SH-SY5Y (cell line): Measurements from ENCODE around the gene TNIK.

Experiments
- GATA2 ChIP-seq: IDR thresholded peaks from 2 replicates; pipeline ENCODE4 v1.6.1; 2011; ENCODE audit warnings: mild to moderate bottlenecking, low read depth, low read length
- GATA3 ChIP-seq: IDR thresholded peaks from 2 replicates; pipeline ENCODE4 v1.6.1; 2011; ENCODE audit warnings: low read depth, mild to moderate bottlenecking, low read length, moderate library complexity

DNA sequence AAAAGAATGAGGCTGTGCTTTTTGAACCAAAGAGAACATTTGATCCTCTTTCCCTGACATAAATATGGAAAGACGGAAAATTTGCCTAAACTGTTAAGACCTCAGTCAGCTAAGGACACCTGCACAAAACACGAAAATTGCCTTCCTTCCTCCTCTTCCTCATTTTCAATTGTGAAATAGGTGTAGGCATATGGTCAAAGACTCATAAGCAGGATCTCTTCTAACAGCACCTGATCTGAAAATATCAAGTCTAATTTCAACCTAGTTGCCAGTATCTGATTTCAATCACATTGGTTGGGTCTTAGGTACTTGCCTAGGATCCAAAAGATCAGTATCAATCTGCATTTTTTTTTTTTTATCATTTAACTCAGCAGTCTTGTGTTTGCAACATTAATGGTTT, 218.0 kb downstream of the TNIK start:
- no peak for TF ChIP-seq GATA2
- no peak for TF ChIP-seq GATA3
